AG09319 (cell line): ENCODE data around the gene RASAL3.
"Not testable (repeated sequence)": the region's sequence is repeated elsewhere in the genome, so short reads cannot be mapped to it uniquely, and the experiment has no call there.

ENCODE experiments used
- DNase-seq: peaks from one replicate; pipeline ENCODE4 v3.0.0-alpha.2; 2010; ENCODE audit warnings: low read depth; ENCODE audit errors: extremely low read depth
- TF ChIP-seq, protein P1 (sequence below): IDR thresholded peaks from 2 replicates; pipeline ENCODE4 v1.5.1; 2011; ENCODE audit warnings: low read depth, mild to moderate bottlenecking, inconsistent platforms, low read length, moderate library complexity

The RASAL3 gene

DNA sequence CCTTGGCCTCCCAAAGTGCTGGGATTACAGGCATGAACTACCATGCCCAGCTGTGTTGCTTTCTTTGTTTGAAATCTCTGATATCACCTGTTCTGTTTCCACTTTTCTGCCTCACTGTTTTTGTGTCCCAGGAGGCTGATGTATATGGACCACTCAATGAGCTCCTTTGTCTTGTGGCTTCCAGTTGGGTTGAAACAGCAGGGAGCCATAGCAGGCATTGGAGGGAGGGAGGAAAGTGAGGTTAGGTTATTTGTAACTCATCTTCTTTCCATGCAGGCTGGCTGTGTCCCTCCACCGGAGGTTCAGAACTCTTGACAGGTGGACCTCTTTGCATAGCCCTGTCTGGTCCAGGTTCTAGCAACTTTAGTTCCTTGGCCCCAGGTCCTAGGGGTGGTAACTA, 37.9 kb upstream of the RASAL3 start:
- TF ChIP-seq, protein P1, sequence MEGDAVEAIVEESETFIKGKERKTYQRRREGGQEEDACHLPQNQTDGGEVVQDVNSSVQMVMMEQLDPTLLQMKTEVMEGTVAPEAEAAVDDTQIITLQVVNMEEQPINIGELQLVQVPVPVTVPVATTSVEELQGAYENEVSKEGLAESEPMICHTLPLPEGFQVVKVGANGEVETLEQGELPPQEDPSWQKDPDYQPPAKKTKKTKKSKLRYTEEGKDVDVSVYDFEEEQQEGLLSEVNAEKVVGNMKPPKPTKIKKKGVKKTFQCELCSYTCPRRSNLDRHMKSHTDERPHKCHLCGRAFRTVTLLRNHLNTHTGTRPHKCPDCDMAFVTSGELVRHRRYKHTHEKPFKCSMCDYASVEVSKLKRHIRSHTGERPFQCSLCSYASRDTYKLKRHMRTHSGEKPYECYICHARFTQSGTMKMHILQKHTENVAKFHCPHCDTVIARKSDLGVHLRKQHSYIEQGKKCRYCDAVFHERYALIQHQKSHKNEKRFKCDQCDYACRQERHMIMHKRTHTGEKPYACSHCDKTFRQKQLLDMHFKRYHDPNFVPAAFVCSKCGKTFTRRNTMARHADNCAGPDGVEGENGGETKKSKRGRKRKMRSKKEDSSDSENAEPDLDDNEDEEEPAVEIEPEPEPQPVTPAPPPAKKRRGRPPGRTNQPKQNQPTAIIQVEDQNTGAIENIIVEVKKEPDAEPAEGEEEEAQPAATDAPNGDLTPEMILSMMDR = no peak
- DNase-seq = no peak

DNA sequence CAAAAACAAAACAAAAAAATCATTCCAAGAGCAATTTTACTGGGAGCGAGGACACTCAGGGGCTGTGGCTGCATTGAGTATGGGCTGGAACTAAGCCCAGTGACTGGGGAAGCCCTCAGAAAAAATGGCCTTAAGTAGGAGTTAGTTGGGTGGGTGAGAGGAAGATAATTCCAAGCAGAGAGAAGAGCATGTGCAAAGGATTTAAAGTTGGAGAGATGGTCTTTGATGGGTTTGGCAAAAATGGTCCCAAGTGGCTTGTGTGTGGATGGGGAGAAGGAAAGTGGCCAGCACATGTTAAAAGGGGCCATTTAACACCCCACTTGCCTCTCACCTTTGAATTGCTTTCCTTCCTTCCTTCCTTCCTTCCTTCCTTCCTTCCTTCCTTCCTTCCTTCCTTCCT, 37.3 kb upstream of the RASAL3 start:
- TF ChIP-seq, protein P1 = no peak
- DNase-seq = no peak

DNA sequence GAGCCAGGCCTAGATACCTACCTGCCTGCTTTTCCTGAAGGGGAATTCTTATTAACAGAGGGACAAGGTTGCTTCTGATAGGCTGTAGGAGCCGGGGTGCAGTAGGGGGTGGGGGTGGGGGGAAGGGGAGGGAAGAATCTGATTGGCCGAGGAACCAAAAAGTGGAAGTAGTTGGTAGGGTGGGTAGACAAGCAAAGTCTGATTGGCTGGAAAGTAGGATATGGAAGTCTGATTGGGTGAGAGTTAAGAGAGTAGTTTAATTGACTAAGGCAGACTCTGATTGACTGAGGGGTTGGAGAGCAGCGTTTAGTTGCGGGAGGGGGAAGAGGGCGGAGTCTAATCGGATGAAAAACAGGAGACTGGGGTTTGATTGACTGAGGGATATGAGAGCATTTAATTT, 34.6 kb upstream of the RASAL3 start:
- no peak for DNase-seq

DNA sequence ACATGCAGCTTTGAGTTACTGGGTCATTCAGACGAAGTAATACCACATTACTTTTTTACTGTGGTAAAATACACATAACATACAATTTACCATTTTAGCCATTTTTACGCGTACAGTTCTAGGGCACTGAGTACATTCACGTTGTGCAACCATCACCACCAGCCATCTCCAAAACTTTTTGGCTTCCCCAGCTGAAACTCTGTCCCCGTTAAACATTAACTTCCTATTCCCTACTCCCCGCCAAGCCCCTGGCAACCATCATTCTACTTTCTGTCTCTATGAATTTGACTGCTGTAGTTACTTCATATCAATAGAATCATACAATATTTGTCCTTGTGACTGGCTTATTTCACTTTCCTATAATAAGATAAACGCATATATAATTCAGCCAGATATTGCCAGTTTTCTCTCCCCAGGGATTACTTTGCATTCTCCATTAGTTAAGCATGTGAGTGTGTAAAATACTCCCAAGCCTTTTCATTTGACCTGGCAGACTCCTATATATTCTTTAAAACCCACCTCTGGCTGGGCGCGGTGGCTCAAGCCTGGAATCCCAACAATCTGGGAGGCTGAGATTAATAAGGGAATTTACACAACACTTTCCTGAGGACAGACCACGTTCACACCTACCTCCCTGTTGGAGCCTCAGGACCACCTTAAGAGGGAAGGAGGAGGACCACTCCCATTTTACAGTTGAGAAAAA, 34.0 kb upstream of the RASAL3 start:
- TF ChIP-seq, protein P1 = no peak
- DNase-seq = no peak

More for the DNA sequence above, 34.6 kb upstream of the RASAL3 start:
- TF ChIP-seq, protein P1 = no peak

DNA sequence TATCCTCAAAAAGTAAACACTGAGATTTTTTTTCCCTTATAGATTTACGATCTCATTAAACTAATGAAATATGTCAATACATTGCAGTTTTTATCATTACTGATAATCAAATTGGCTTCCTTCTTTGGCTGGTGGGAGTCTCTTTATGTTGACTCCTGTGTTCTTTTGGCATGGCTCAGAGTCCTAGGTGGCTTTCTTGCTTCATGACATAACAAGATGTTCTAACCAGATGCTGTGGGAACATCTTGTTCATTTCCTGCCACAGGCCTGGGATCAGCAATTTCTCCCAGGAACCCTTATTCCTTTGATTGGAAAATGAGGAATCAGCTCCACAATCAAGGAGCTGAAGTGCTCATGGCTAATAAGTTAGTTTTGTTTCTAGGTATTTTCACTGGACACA, 30.8 kb upstream of the RASAL3 start:
- no peak for DNase-seq

DNA sequence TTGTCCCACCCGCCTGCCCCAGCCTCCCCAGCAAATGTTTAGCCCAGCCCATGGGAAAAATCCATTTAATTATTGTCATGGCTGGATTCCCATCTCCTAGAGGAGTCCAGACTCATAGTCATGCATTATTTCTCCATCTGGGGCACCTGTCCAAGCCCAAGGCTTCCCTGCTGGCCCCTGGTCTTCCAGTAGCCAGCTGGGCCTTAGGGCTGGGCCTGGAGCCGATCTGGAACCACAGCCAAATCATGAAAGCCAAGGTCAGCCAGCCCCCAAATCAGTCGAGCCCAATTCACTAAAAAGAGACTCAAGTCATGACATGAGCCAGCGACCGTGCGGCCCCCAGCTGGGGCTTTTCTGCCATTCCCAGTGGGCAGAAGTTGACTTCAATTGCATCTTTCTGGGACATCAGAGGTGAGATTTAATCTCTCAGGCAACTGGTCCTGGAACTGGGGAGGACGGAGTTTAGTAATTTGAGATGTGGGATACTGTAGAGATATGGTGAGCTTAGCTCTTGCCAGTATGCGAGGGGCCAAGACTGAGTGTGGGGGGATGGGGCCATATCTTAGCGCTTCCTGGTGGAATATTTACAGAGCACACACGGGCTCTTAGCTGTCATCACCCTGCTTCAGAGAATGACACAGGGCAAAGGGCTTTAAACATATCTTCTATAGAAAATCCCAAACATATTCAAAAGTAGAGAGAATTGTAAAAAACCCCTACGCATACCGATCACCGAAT, 24.3 kb upstream of the RASAL3 start:
- DNase-seq = no peak
- TF ChIP-seq, protein P1 = no peak

More for the DNA sequence above, 30.8 kb upstream of the RASAL3 start:
- TF ChIP-seq, protein P1 = no peak

DNA sequence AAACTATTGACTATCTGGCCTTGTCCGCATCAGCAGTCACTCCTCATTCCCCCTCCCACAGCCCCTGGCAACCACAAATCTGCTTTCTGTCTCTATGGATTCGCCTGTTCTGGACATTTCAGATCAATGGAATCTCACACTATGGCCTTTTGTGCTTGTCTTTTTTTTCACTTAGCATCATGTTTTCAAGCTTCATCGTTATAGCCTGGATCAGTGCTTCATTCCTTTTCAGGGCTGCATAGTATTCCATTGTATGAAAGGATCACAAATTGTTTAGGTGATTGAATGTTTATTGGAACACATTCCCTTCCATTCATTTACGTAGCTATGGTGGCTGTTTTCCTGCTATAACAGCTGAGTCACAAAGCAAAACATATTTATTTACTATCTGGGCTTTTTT, 22.7 kb upstream of the RASAL3 start:
- DNase-seq = no peak
- TF ChIP-seq, protein P1 = no peak

DNA sequence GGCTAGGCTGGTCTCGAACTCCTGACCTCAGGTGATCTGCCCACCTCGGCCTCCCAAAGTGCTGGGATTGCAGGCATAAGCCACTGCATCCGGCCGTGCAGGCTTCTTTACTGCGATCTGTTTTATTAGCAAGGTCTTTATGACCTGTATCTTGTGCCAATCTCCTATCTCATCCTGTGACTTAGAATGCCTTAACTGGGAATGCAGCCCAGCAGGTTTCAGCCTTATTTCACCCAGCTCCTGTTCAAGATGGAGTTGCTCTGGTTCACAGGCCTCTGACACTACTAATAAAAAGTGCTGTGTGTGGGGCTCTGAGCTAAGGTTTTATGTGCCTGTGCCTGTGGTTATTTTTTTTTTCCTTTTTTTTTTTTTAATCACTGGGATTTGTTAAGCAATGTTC, 21.4 kb upstream of the RASAL3 start:
- not testable (repeated sequence) for DNase-seq

DNA sequence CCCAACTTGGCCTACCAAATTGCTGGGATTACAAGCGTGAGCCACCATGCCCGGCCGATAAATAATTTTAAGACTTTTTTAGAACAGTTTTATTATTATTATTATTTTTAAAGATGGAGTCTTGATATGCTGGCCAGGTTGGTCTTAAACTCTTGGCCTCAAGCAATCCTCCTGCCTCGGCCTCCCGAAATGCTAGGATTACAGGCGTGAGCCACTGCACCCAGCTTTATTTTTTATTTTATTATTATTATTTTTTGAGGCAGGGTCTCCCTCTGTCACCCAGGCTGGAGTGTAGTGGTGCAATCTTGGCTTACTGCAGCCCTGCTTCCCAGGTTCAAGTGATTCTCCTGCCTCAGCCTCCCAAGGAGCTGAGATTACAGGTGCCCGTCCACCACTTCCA, 16.7 kb upstream of the RASAL3 start:
- DNase-seq = not testable (repeated sequence)
